GM12878 (cell line): ENCODE results near the gene HM13.

Source experiments
- CREM ChIP-seq: IDR thresholded peaks from 2 replicates; pipeline ENCODE4 v1.6.1; 2014; ENCODE audit warnings: antibody characterized with exemption, low read depth
- CTCF ChIP-seq, 3 experiments: IDR thresholded peaks in 2 of 3; conservative IDR thresholded peaks in 1 of 3; 2 replicates each; pipeline ENCODE4 v1.5.1; 2011; ENCODE audit warnings: low read depth in 3 of 3, low read length in 3 of 3, mild to moderate bottlenecking in 3 of 3, control low read depth in 2 of 3, moderate library complexity in 2 of 3, inconsistent platforms in 1 of 3, mixed read lengths in 1 of 3; ENCODE audit not compliant: control insufficient read depth in 2 of 3, insufficient read depth in 1 of 3; ENCODE audit errors: extremely low read depth in 1 of 3
- E2F4 ChIP-seq: IDR thresholded peaks from 2 replicates; pipeline ENCODE4 v1.6.1; 2012; ENCODE audit warnings: low read depth, low read length, improper control_type of control experiment
- POLR2A ChIP-seq: IDR thresholded peaks from 2 replicates; pipeline ENCODE4 v1.6.1; 2011; ENCODE audit warnings: low read depth, mild to moderate bottlenecking, low read length
- USF2 ChIP-seq: IDR thresholded peaks from 2 replicates; pipeline ENCODE4 v1.6.1; 2011; ENCODE audit warnings: low read depth, low read length, improper control_type of control experiment, borderline replicate concordance

- TF ChIP-seq CREM (no peak), CTCF (IDR thresholded peaks at IDR 0.05 in 2 of 3, conservative IDR thresholded peaks at IDR 0.05 in 1 of 3; ENCODE audit: control insufficient read depth in 2 of 3, extremely low read depth in 1 of 3, insufficient read depth in 1 of 3, low read depth in 3 of 3, low read length in 3 of 3) (no peak), E2F4 (no peak), USF2 (no peak), POLR2A (no peak)
Measured at GRCh38 chr20:31617432-31618104, 103.3 kb downstream of the HM13 start.
